HepG2 (cell line): ENCODE results near the gene STARD5. TPM values are rescaled to one million over a fixed set of nuclear protein-coding genes. Genes with fewer than 3 reads are reported as not detected.

Source experiments
- AKNA ChIP-seq: sonication (generic); formaldehyde crosslinking; IDR thresholded peaks from 2 replicates; pipeline ENCODE4 v1.4.0; 2020; ENCODE audit warnings: missing genetic modification reagents, borderline replicate concordance
- ATF7 ChIP-seq, 2 experiments: fragments of 450-650 bp in 1 of 2; sonication (generic) in 1 of 2; formaldehyde crosslinking in 1 of 2; IDR thresholded peaks; 2 replicates each; pipeline versions ENCODE4 v1.4.0 to v1.6.1; 2016 to 2020; ENCODE audit warnings: antibody characterized with exemption in 1 of 2, mild to moderate bottlenecking in 1 of 2, missing genetic modification reagents in 1 of 2
- BATF2 ChIP-seq: sonication (generic); formaldehyde crosslinking; IDR thresholded peaks from 2 replicates; pipeline ENCODE4 v1.8.0; 2022; ENCODE audit warnings: mild to moderate bottlenecking, missing genetic modification reagents, moderate library complexity
- CCDC6 ChIP-seq: sonication (generic); formaldehyde crosslinking; IDR thresholded peaks from 2 replicates; pipeline ENCODE4 v1.8.1; 2022; ENCODE audit warnings: mild to moderate bottlenecking, missing genetic modification reagents, moderate library complexity
- E2F2 ChIP-seq: sonication (generic); formaldehyde crosslinking; IDR thresholded peaks from 2 replicates; pipeline ENCODE4 v1.4.0; 2020; ENCODE audit warnings: missing genetic modification reagents, borderline replicate concordance
- GATAD1 ChIP-seq: IDR thresholded peaks from 2 replicates; pipeline ENCODE4 v1.6.1; 2016; ENCODE audit warnings: missing genetic modification reagents, missing compliant biosample characterization
- KDM4B ChIP-seq: sonication (generic); formaldehyde crosslinking; IDR thresholded peaks from 2 replicates; pipeline ENCODE4 v1.4.0; 2020; ENCODE audit warnings: missing genetic modification reagents
- KLF13 ChIP-seq: sonication (generic); formaldehyde crosslinking; IDR thresholded peaks from 2 replicates; pipeline ENCODE4 v1.4.0; 2020; ENCODE audit warnings: mild to moderate bottlenecking, missing genetic modification reagents
- NONO ChIP-seq, 2 experiments: fragments of 450-650 bp in 1 of 2; sonication (generic) in 1 of 2; formaldehyde crosslinking in 1 of 2; IDR thresholded peaks in 1 of 2; conservative IDR thresholded peaks in 1 of 2; 2 replicates each; pipeline versions ENCODE4 v1.6.1 to v1.8.0; 2017 to 2022; ENCODE audit warnings: mild to moderate bottlenecking in 1 of 2, missing genetic modification reagents in 1 of 2, moderate library complexity in 1 of 2
- PAF1 ChIP-seq: IDR thresholded peaks from 2 replicates; pipeline ENCODE4 v1.6.1; 2016; ENCODE audit warnings: missing genetic modification reagents, missing compliant biosample characterization
- REPIN1 ChIP-seq: sonication (generic); formaldehyde crosslinking; IDR thresholded peaks from 2 replicates; pipeline ENCODE4 v1.8.0; 2022; ENCODE audit warnings: missing genetic modification reagents, low read depth, mild to moderate bottlenecking, borderline replicate concordance
- STAT5B ChIP-seq: sonication (generic); formaldehyde crosslinking; IDR thresholded peaks from 2 replicates; pipeline ENCODE4 v1.4.0; 2020; ENCODE audit warnings: missing genetic modification reagents
- TBX3 ChIP-seq: fragments of 450-650 bp; IDR thresholded peaks from 2 replicates; pipeline ENCODE4 v1.6.1; 2017; ENCODE audit warnings: antibody characterized with exemption, mild to moderate bottlenecking, inconsistent platforms, borderline replicate concordance
- U2AF1 ChIP-seq: fragments of 200-400 bp; formaldehyde crosslinking; optimal IDR thresholded peaks from 2 replicates; pipeline ENCODE3; 2017; ENCODE audit warnings: mild to moderate bottlenecking, low read depth, low read length
- ZBTB4 ChIP-seq: sonication (generic); formaldehyde crosslinking; IDR thresholded peaks from 2 replicates; pipeline ENCODE4 v1.4.0; 2020; ENCODE audit warnings: missing genetic modification reagents, mild to moderate bottlenecking, borderline replicate concordance
- ZNF33B ChIP-seq: sonication (generic); formaldehyde crosslinking; IDR thresholded peaks from 2 replicates; pipeline ENCODE4 v1.5.1; 2020; ENCODE audit warnings: mild to moderate bottlenecking, missing genetic modification reagents
- ZNF644 ChIP-seq: IDR thresholded peaks from 2 replicates; pipeline ENCODE4 v1.6.1; 2016; ENCODE audit warnings: low read depth
- ZNF782 ChIP-seq: sonication (generic); formaldehyde crosslinking; IDR thresholded peaks from 2 replicates; pipeline ENCODE4 v1.4.0; 2020; ENCODE audit warnings: missing genetic modification reagents, mild to moderate bottlenecking, borderline replicate concordance
- polyA plus RNA-seq, 8 experiments: library from polyadenylated mRNA; depleted of rRNA in 3 of 8; stranded (reverse) in 7 of 8; unstranded in 1 of 8; fragments of >200 nt; fragmentation: Illumina TruSeq in 4 of 8; extraction: Trizol in 4 of 8; gene quantifications; 2 replicates each; pipeline versions ENCODE4 v1.2.1 to v1.2.3, GENCODE V29; 2011 to 2016; ENCODE audit warnings: low read depth in 4 of 8, missing spikeins in 1 of 8, mixed read lengths in 1 of 8; ENCODE audit not compliant: insufficient read depth in 1 of 8
- total RNA-seq, 5 experiments: library from RNA; depleted of rRNA; stranded (reverse); fragments of >200 nt; fragmentation: Illumina TruSeq; extraction: Trizol; gene quantifications; 2 replicates each; pipeline ENCODE4 v1.2.3, GENCODE V29; 2016; ENCODE audit warnings: low read depth in 1 of 5

The STARD5 gene
- total and polyA plus RNA-seq, 2 of the 13 experiments (the other 11 are each of a cell fraction or from before 2014, with no cell fraction given): 3.1 to 3.5 TPM

GRCh38 chr15:81323944-81324881, at the start of gene STARD5 (continued):
- TF ChIP-seq AKNA (CRISPR knock-in tag) (no peak), U2AF1 (no peak), ZNF644 (CRISPR knock-in tag) (no peak), ZBTB4 (CRISPR knock-in tag) (no peak), ATF7 (IDR thresholded peaks at IDR 0.05) (no peak), ATF7 (CRISPR knock-in tag; IDR thresholded peaks at IDR 0.05) (no peak), BATF2 (CRISPR knock-in tag) (no peak), PAF1 (CRISPR knock-in tag) (no peak), CCDC6 (CRISPR knock-in tag) (no peak), ZNF33B (CRISPR knock-in tag) (no peak), REPIN1 (CRISPR knock-in tag) (0 out of 2 replicates have a peak, but pooled peaks have one; percentile 43), GATAD1 (CRISPR knock-in tag) (no peak; the same call in 1 of the 2 replicates), KLF13 (CRISPR knock-in tag) (no peak), ZNF782 (CRISPR knock-in tag) (no peak), E2F2 (CRISPR knock-in tag) (no peak), KDM4B (CRISPR knock-in tag) (no peak), NONO (IDR thresholded peaks at IDR 0.05) (no peak), NONO (CRISPR knock-in tag; conservative IDR thresholded peaks at IDR 0.05) (peak; percentile 63), STAT5B (CRISPR knock-in tag) (no peak), TBX3 (no peak)
